Urinary bladder (tissue), 4 donors: ENCODE data around the gene SLC16A5. TPM values are rescaled to one million over a fixed set of nuclear protein-coding genes. Genes with fewer than 3 reads are reported as not detected.
A peak's percentile ranks its signal among the peaks of the same experiment; 100 is the strongest.
"Not testable (repeated sequence)": the region's sequence is repeated elsewhere in the genome, so short reads cannot be mapped to it uniquely, and the experiment has no call there.

Source experiments
- DNase-seq: peaks from one replicate; pipeline ENCODE4 v3.0.0-alpha.2; 2015; ENCODE audit errors: extremely low spot score
- H3K27ac ChIP-seq: one replicate; pipeline ENCODE4 v1.5.1; 2013; ENCODE audit warnings: low read depth, mild to moderate bottlenecking, moderate library complexity
- H3K36me3 ChIP-seq: one replicate; pipeline ENCODE4 v1.6.1; 2013; ENCODE audit warnings: mild to moderate bottlenecking, moderate library complexity; ENCODE audit not compliant: insufficient read depth
- H3K4me1 ChIP-seq: one replicate; pipeline ENCODE4 v1.6.1; 2013; ENCODE audit warnings: mild to moderate bottlenecking, moderate library complexity; ENCODE audit not compliant: insufficient read depth
- H3K4me3 ChIP-seq: one replicate; pipeline ENCODE4 v1.5.1; 2013; ENCODE audit warnings: low read depth, low read length
- WGBS: extraction: QIAGEN DNeasy Blood & Tissue Kit; methylation state at CpG from one replicate; pipeline ENCODE4 v1.1.7; 2013; 5-methylcytosine and 5-hydroxymethylcytosine counted together
- polyA plus RNA-seq: library from polyadenylated mRNA; stranded (reverse); fragments of 200-250 nt; gene quantifications from one replicate; pipeline ENCODE4 v1.2.3, GENCODE V29; 2013
- total RNA-seq: library from RNA; depleted of rRNA; stranded (reverse); fragments of >200 nt; gene quantifications from one replicate; pipeline ENCODE4 v1.2.3, GENCODE V29; 2014
- donor health status: healthy with polysubstance abuse.
- donor health status: healthy.

Gene SLC16A5
- total and polyA plus RNA-seq, 2 donors: 13.2 to 17.6 TPM

GRCh38 chr17:75071478-75072271 is 16.1 kb upstream of the SLC16A5 start:
- WGBS: 78% methylated on average over 8 of the region's 8 CpGs
- not testable (repeated sequence) for DNase-seq, H3K4me1 ChIP-seq

GRCh38 chr17:75072909-75073308 is 14.8 kb upstream of the SLC16A5 start:
- not testable (repeated sequence) for H3K4me1 ChIP-seq, H3K4me3 ChIP-seq, H3K27ac ChIP-seq, H3K36me3 ChIP-seq, DNase-seq
- WGBS: 97% methylated on average over 5 of the region's 5 CpGs

More at GRCh38 chr17:75071478-75072271, 16.1 kb upstream of the SLC16A5 start:
- not testable (repeated sequence) for H3K4me3 ChIP-seq, H3K27ac ChIP-seq, H3K36me3 ChIP-seq

GRCh38 chr17:75073618-75074047 is 14.1 kb upstream of the SLC16A5 start:
- Histone ChIP-seq H3K36me3 (no peaks in the 10 kb centered on the region), H3K4me1 (peaks cover 1% of the 10 kb centered on the region), H3K27ac (no peak overlapping the region), H3K4me3 (no peak overlapping the region)
- DNase-seq: no peak
- WGBS: 49% methylated on average over 5 of the region's 5 CpGs

- Histone ChIP-seq H3K4me3 (no peak overlapping the region), H3K4me1 (peaks cover 1% of the 10 kb centered on the region), H3K27ac (no peak overlapping the region), H3K36me3 (no peaks in the 10 kb centered on the region)
- DNase-seq: no peak
- 61% methylated on average over 14 of the region's 14 CpGs for WGBS
Measured at GRCh38 chr17:75074532-75074931, 13.2 kb upstream of the SLC16A5 start.

- no peak overlapping the region for H3K4me3 ChIP-seq
- peaks cover 1% of the 10 kb centered on the region for H3K4me1 ChIP-seq
- WGBS: 60% methylated on average over 4 of the region's 4 CpGs
- H3K36me3 ChIP-seq: no peaks in the 10 kb centered on the region
- H3K27ac ChIP-seq: no peak overlapping the region
- no peak for DNase-seq
Measured at GRCh38 chr17:75075597-75076336, 12.0 kb upstream of the SLC16A5 start.

- H3K4me1 ChIP-seq: peaks cover 1% of the 10 kb centered on the region
- peak overlapping the region; percentile 43 for H3K27ac ChIP-seq
- no peak for DNase-seq
- WGBS: 29% methylated on average over 30 of the region's 30 CpGs
- no peaks in the 10 kb centered on the region for H3K36me3 ChIP-seq
- H3K4me3 ChIP-seq: peak overlapping the region; percentile 24
Measured at GRCh38 chr17:75077072-75077495, 10.7 kb upstream of the SLC16A5 start.

GRCh38 chr17:75077496-75078283 is 10.1 kb upstream of the SLC16A5 start:
- 5% methylated on average over 53 of the region's 53 CpGs for WGBS
- Histone ChIP-seq H3K27ac (peak overlapping the region; percentile 43), H3K36me3 (no peaks in the 10 kb centered on the region), H3K4me3 (peak overlapping the region; percentile 24), H3K4me1 (peaks cover 1% of the 10 kb centered on the region)
- no peak for DNase-seq

GRCh38 chr17:75078284-75079022 is 9.3 kb upstream of the SLC16A5 start:
- no peak for DNase-seq
- no peaks in the 10 kb centered on the region for H3K36me3 ChIP-seq
- H3K4me1 ChIP-seq: peaks cover 1% of the 10 kb centered on the region
- H3K27ac ChIP-seq: no peak overlapping the region
- H3K4me3 ChIP-seq: no peak overlapping the region
- WGBS: 67% methylated on average over 17 of the region's 17 CpGs

- 70% methylated on average over 8 of the region's 8 CpGs for WGBS
- Histone ChIP-seq H3K4me3 (no peak overlapping the region), H3K27ac (no peak overlapping the region), H3K36me3 (no peaks in the 10 kb centered on the region), H3K4me1 (peaks cover 1% of the 10 kb centered on the region)
- no peak for DNase-seq
Measured at GRCh38 chr17:75079023-75079373, 8.8 kb upstream of the SLC16A5 start.

- 75% methylated on average over 13 of the region's 13 CpGs for WGBS
- Histone ChIP-seq H3K27ac (no peak overlapping the region), H3K4me1 (peaks cover 1% of the 10 kb centered on the region), H3K4me3 (no peak overlapping the region), H3K36me3 (no peaks in the 10 kb centered on the region)
- no peak for DNase-seq
Measured at GRCh38 chr17:75081611-75082540, 5.9 kb upstream of the SLC16A5 start.

GRCh38 chr17:75082683-75083082 is 5.1 kb upstream of the SLC16A5 start:
- H3K27ac ChIP-seq: no peak overlapping the region
- H3K4me1 ChIP-seq: peaks cover 1% of the 10 kb centered on the region
- H3K36me3 ChIP-seq: no peaks in the 10 kb centered on the region
- DNase-seq: no peak
- no peak overlapping the region for H3K4me3 ChIP-seq
- WGBS: 77% methylated on average over 6 of the region's 6 CpGs

- Histone ChIP-seq H3K4me1 (no peaks in the 10 kb centered on the region), H3K27ac (no peak overlapping the region), H3K36me3 (no peaks in the 10 kb centered on the region), H3K4me3 (no peak overlapping the region)
- no peak for DNase-seq
- 68% methylated on average over 14 of the region's 14 CpGs for WGBS
Measured at GRCh38 chr17:75084039-75084660, 3.6 kb upstream of the SLC16A5 start.
